Smooth muscle cell (in vitro differentiated cells): Measurements from ENCODE around the gene EMC8. TPM values are rescaled to one million over a fixed set of nuclear protein-coding genes. Genes with fewer than 3 reads are reported as not detected.

Source experiments
- DNase-seq: peaks from one replicate; lab custom pipeline; 2025; ENCODE audit not compliant: unreplicated experiment; lab: John Stamatoyannopoulos, UW
- H2AFZ ChIP-seq: fragments of 200-600 bp; sonication (generic); 2 replicates; pipeline ENCODE4 v1.6.0; 2016; ENCODE audit warnings: antibody characterized with exemption, low read depth, mild to moderate bottlenecking
- H3F3A ChIP-seq: fragments of 200-600 bp; sonication (generic); 2 replicates; pipeline ENCODE4 v1.6.0; 2017; ENCODE audit warnings: antibody characterized with exemption, low read depth
- H3K27ac ChIP-seq: fragments of 200-600 bp; sonication (generic); 2 replicates; pipeline ENCODE4 v1.5.1; 2016; ENCODE audit warnings: low read depth, mild to moderate bottlenecking
- H3K27me3 ChIP-seq: fragments of 200-600 bp; sonication (generic); 2 replicates; pipeline ENCODE4 v1.6.1; 2016; ENCODE audit warnings: low read depth, mild to moderate bottlenecking
- H3K36me3 ChIP-seq: fragments of 200-600 bp; sonication (generic); 2 replicates; pipeline ENCODE4 v1.5.1; 2016; ENCODE audit warnings: low read depth
- H3K4me1 ChIP-seq: fragments of 200-600 bp; sonication (generic); 2 replicates; pipeline ENCODE4 v1.5.1; 2016; ENCODE audit warnings: low read depth
- H3K4me2 ChIP-seq: fragments of 200-600 bp; sonication (generic); 2 replicates; pipeline ENCODE4 v1.6.0; 2016; ENCODE audit warnings: mild to moderate bottlenecking
- H3K4me3 ChIP-seq: fragments of 200-600 bp; sonication (generic); 2 replicates; pipeline ENCODE4 v1.5.1; 2016; ENCODE audit warnings: mild to moderate bottlenecking
- H3K79me2 ChIP-seq: fragments of 200-600 bp; sonication (generic); 2 replicates; pipeline ENCODE4 v1.6.0; 2016; ENCODE audit warnings: low read depth, mild to moderate bottlenecking
- H3K9ac ChIP-seq: fragments of 200-600 bp; sonication (generic); 2 replicates; pipeline ENCODE4 v1.6.0; 2016; ENCODE audit warnings: low read depth
- H3K9me3 ChIP-seq: fragments of 200-600 bp; sonication (generic); replicated peaks from 2 replicates; pipeline ENCODE4 v1.5.1; 2016; ENCODE audit warnings: low read depth
- H4K20me1 ChIP-seq: fragments of 200-600 bp; sonication (generic); 2 replicates; pipeline ENCODE4 v1.6.0; 2016; ENCODE audit warnings: low read depth
- WGBS: methylation state at CpG from one replicate; pipeline ENCODE4 v1.1.7; 2016; ENCODE audit warnings: low lambda C conversion rate; 5-methylcytosine and 5-hydroxymethylcytosine counted together
- polyA plus RNA-seq: library from polyadenylated mRNA; unstranded; fragments of >200 nt; fragmentation: Nextera tagmentation; extraction: Ambion mirVana; gene quantifications from 2 replicates; pipeline ENCODE4 v1.2.1, GENCODE V29; 2016
- total RNA-seq: library from RNA; depleted of rRNA; stranded (reverse); fragments of >200 nt; gene quantifications from 2 replicates; pipeline ENCODE4 v1.2.3, GENCODE V29; 2014
- TF ChIP-seq, protein P1 (sequence below): fragments of 200-600 bp; sonication (generic); IDR thresholded peaks from 2 replicates; pipeline ENCODE4 v1.5.1; 2017; ENCODE audit warnings: borderline replicate concordance, mild to moderate bottlenecking, antibody characterized with exemption; ENCODE audit not compliant: insufficient read depth, poor library complexity, severe bottlenecking

The EMC8 gene
- total and polyA plus RNA-seq, 2 experiments from 2014 or later = 40.4 to 40.9 TPM

DNA sequence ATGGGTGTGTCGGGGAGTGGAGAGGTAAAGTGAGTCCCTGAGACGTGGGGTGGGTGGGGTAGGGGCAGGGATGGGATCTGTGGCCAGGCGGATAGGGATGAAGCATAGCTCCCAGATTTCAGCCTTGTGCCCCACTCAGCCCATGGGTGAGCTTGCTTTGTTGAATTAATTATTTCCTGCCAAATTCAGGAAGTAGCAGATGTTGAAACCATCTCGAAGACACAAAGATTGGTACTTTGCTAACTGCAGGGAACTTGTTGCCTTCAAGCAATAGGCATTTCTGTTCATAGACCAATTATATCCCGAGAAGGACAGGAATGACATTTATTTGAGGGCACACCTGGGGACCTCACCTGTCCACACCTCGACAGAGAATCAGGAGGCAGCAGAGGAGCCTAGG is 37.5 kb downstream of the EMC8 start:
- H3K27me3 ChIP-seq = peaks cover 10% of the 10 kb centered on the region
- no peak overlapping the region for H2AFZ ChIP-seq
- H3K4me2 ChIP-seq = no peak overlapping the region
- H3K36me3 ChIP-seq = no peaks in the 10 kb centered on the region
- 87% methylated on average over 6 of the region's 6 CpGs for WGBS
- H3K4me3 ChIP-seq = no peak overlapping the region
- no peaks in the 10 kb centered on the region for H3K9me3 ChIP-seq
- no peak overlapping the region for H3K9ac ChIP-seq
- no peak for DNase-seq
- TF ChIP-seq, protein P1, sequence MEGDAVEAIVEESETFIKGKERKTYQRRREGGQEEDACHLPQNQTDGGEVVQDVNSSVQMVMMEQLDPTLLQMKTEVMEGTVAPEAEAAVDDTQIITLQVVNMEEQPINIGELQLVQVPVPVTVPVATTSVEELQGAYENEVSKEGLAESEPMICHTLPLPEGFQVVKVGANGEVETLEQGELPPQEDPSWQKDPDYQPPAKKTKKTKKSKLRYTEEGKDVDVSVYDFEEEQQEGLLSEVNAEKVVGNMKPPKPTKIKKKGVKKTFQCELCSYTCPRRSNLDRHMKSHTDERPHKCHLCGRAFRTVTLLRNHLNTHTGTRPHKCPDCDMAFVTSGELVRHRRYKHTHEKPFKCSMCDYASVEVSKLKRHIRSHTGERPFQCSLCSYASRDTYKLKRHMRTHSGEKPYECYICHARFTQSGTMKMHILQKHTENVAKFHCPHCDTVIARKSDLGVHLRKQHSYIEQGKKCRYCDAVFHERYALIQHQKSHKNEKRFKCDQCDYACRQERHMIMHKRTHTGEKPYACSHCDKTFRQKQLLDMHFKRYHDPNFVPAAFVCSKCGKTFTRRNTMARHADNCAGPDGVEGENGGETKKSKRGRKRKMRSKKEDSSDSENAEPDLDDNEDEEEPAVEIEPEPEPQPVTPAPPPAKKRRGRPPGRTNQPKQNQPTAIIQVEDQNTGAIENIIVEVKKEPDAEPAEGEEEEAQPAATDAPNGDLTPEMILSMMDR = no peak
- H3K27ac ChIP-seq = no peak overlapping the region
- H3K4me1 ChIP-seq = no peaks in the 10 kb centered on the region
- H3F3A ChIP-seq = peaks cover 5% of the 10 kb centered on the region
- no peaks in the 10 kb centered on the region for H4K20me1 ChIP-seq
- H3K79me2 ChIP-seq = no peaks in the 10 kb centered on the region

DNA sequence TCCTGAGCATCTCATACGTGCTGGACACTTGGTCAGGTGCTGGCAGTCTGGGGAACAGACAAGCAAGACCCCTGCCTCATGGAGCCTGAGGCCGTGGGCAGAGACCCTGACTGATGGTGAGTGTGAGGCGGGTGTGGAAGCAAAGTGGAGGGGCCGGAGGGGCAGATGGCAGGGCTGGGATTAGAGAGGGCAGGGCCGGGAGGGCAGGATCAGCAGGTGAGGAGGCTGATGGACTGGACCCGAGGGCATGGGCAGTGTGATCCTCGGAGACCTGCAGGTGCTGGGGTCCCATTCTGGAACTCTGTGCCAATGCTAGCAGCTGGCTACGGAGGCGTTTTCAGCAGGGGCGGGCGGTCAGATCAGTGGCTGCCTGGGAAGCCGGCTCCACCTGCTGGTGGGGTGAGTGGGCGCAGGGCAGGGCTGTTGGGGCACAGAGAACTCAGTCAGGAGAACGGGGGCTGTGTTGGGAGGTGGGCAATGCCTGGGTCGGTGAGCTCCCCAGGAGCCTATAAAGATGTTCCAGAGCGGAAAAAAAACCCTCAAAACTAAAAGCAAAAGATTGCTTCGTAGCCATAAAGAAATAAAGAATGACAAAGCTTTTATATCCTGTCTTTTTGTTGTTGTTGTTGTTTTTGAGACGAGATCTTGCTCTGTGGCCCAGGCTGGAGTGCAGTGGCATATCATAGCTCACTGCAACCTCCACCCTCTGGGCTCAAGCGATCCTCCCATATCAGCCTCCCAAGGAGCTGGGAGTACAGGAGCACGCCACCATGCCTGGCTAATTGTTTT is 39.5 kb downstream of the EMC8 start:
- H3K27me3 ChIP-seq = peaks cover 10% of the 10 kb centered on the region
- H3K4me3 ChIP-seq = no peak overlapping the region
- WGBS = 80% methylated on average over 19 of the region's 20 CpGs
- H3K79me2 ChIP-seq = no peaks in the 10 kb centered on the region
- H3K36me3 ChIP-seq = no peaks in the 10 kb centered on the region
- no peaks in the 10 kb centered on the region for H4K20me1 ChIP-seq
- no peak overlapping the region for H3K27ac ChIP-seq
- H3K4me1 ChIP-seq = no peaks in the 10 kb centered on the region
- TF ChIP-seq, protein P1 = peak; percentile 26
- peaks cover 5% of the 10 kb centered on the region for H3F3A ChIP-seq
- no peak overlapping the region for H3K9ac ChIP-seq
- no peak for DNase-seq
- H3K9me3 ChIP-seq = no peaks in the 10 kb centered on the region
- H2AFZ ChIP-seq = no peak overlapping the region
- no peak overlapping the region for H3K4me2 ChIP-seq

GRCh38 chr16:85759136-85759535 is 40.2 kb downstream of the EMC8 start:
- no peaks in the 10 kb centered on the region for H3K9me3 ChIP-seq
- no peaks in the 10 kb centered on the region for H4K20me1 ChIP-seq
- H3K79me2 ChIP-seq = no peaks in the 10 kb centered on the region
- H3K9ac ChIP-seq = no peak overlapping the region
- no peak overlapping the region for H2AFZ ChIP-seq
- no peak overlapping the region for H3K4me2 ChIP-seq
- WGBS = 92% methylated on average over 16 of the region's 16 CpGs
- H3K36me3 ChIP-seq = no peaks in the 10 kb centered on the region
- H3K27ac ChIP-seq = no peak overlapping the region
- no peaks in the 10 kb centered on the region for H3K4me1 ChIP-seq
- peaks cover 5% of the 10 kb centered on the region for H3F3A ChIP-seq
- H3K4me3 ChIP-seq = no peak overlapping the region
- TF ChIP-seq, protein P1 = no peak
- H3K27me3 ChIP-seq = peaks cover 10% of the 10 kb centered on the region
- no peak for DNase-seq

GRCh38 chr16:85757341-85757822 is 42.0 kb downstream of the EMC8 start:
- H3K27me3 ChIP-seq = peaks cover 12% of the 10 kb centered on the region
- no peak overlapping the region for H3K9ac ChIP-seq
- 59% methylated on average over 7 of the region's 7 CpGs for WGBS
- H2AFZ ChIP-seq = no peak overlapping the region
- H4K20me1 ChIP-seq = no peaks in the 10 kb centered on the region
- TF ChIP-seq, protein P1 = no peak
- no peak overlapping the region for H3K27ac ChIP-seq
- peaks cover 10% of the 10 kb centered on the region for H3K4me1 ChIP-seq
- H3K4me2 ChIP-seq = no peak overlapping the region
- H3K36me3 ChIP-seq = no peaks in the 10 kb centered on the region
- no peak for DNase-seq
- H3F3A ChIP-seq = peaks cover 5% of the 10 kb centered on the region
- H3K9me3 ChIP-seq = no peaks in the 10 kb centered on the region
- H3K79me2 ChIP-seq = no peaks in the 10 kb centered on the region
- no peak overlapping the region for H3K4me3 ChIP-seq
